ENCODE results near the gene ARRDC1.

GRCh38 chr9:137583957-137584356 lies 21.5 kb upstream of the ARRDC1 start:
- TF ChIP-seq CTCF (tag by site-specific recombination; IDR thresholded peaks at IDR 0.05) (no peak), ZBTB1 (tag by site-specific recombination; IDR thresholded peaks at IDR 0.05) (no peak), ZNF837 (tag by site-specific recombination; IDR thresholded peaks at IDR 0.05) (no peak), ZBTB10 (tag by site-specific recombination; IDR thresholded peaks at IDR 0.05) (no peak)
